Lung (tissue), 12 donors: Measurements from ENCODE around the gene ARMC2. TPM values are rescaled to one million over a fixed set of nuclear protein-coding genes. Genes with fewer than 3 reads are reported as not detected.

Experiments
- ATAC-seq: fragments of 200-7000 bp; cut with Tn5 transposase; one replicate; pipeline ENCODE4 v1.9.1; 2020; ENCODE audit warnings: moderate number of reproducible peaks; ENCODE audit not compliant: insufficient read depth, low FRiP score
- DNase-seq, 3 donors: peaks; one replicate each; pipeline ENCODE4 v3.0.0-alpha.2; 2013 to 2017
- H3K27ac ChIP-seq, 2 donors: one replicate each; pipeline ENCODE4 v1.5.1; 2013; ENCODE audit warnings: mild to moderate bottlenecking in 2 of 2, moderate library complexity in 2 of 2, control low read depth in 1 of 2, inconsistent platforms in 1 of 2, low read depth in 1 of 2, low read length in 1 of 2
- H3K27me3 ChIP-seq, 3 donors: one replicate each; pipeline ENCODE4 v1.5.1; 2013; ENCODE audit warnings: low read length in 2 of 3; ENCODE audit not compliant: control insufficient read depth in 3 of 3, insufficient read depth in 3 of 3
- H3K36me3 ChIP-seq, 4 donors: one replicate each; pipeline ENCODE4 v1.5.1; 2013; ENCODE audit warnings: low read length in 4 of 4, mild to moderate bottlenecking in 1 of 4, moderate library complexity in 1 of 4; ENCODE audit not compliant: control insufficient read depth in 4 of 4, insufficient read depth in 4 of 4
- H3K4me1 ChIP-seq, 5 donors: one replicate each; pipeline ENCODE4 v1.5.1; 2013; ENCODE audit warnings: low read length in 5 of 5, mild to moderate bottlenecking in 2 of 5, moderate library complexity in 1 of 5; ENCODE audit not compliant: control insufficient read depth in 5 of 5, insufficient read depth in 5 of 5
- H3K4me3 ChIP-seq: one replicate; pipeline ENCODE4 v1.5.1; 2013; ENCODE audit warnings: mild to moderate bottlenecking, control low read depth, moderate library complexity
- H3K9ac ChIP-seq, 2 donors: one replicate each; pipeline ENCODE4 v1.5.1; 2013; ENCODE audit warnings: low read length in 2 of 2, control low read depth in 1 of 2; ENCODE audit not compliant: insufficient read depth in 1 of 2
- H3K9me3 ChIP-seq, 4 donors: one replicate each; pipeline ENCODE4 v1.5.1; 2013; ENCODE audit warnings: low read length in 3 of 4, mild to moderate bottlenecking in 1 of 4, moderate library complexity in 1 of 4; ENCODE audit not compliant: control insufficient read depth in 4 of 4, insufficient read depth in 3 of 4
- WGBS, 2 donors: extraction: QIAGEN DNeasy Blood & Tissue Kit; methylation state at CpG; one replicate each; pipeline ENCODE4 v1.1.7; 2013; 5-methylcytosine and 5-hydroxymethylcytosine counted together
- polyA plus RNA-seq, 2 donors: library from polyadenylated mRNA; stranded (reverse); fragments of 200-250 nt; gene quantifications; one replicate each; pipeline ENCODE4 v1.2.1, GENCODE V29; 2013
- total RNA-seq, 2 donors: library from RNA; depleted of rRNA in 1 of 2; stranded (reverse); fragments of >200 nt in 1 of 2; gene quantifications; one replicate each; pipeline ENCODE4 v1.2.1, GENCODE V29; 2014 to 2021
- TF ChIP-seq, protein P1 (sequence below): IDR thresholded peaks from 2 replicates; pipeline ENCODE4 v1.5.1; 2012; ENCODE audit warnings: mild to moderate bottlenecking; ENCODE audit errors: control extremely low read depth, extremely low read depth
- donor health status: control.
- donor health status: control.
- donor health status: Bipolar disorder and iron deficiency.
- donor health status: healthy.
- donor health status: DM: yes; HTN: yes; CAD: no.

The ARMC2 gene
- total and polyA plus RNA-seq, 4 donors: 2.9 to 16.5 (median 7.4) TPM

DNA sequence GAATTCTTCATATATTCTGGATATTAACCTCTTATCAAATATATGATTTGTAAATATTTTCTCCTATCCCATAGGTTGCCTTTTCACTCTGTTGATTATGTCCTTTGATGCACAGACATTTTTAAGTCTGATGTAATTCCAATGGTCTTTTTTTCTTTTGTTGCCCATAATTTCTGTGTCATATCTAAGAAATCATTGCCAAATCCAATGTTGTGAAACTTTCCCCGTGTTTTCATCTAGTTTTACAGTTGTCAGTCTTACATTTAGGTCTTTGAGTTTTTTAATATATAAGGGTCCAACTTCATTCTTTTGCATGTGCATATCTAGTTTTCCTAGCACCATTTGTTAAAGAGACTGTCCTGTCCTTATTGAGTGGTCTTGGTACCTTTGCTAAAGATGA is 134.9 kb downstream of the ARMC2 start:
- ATAC-seq: no peak
- no peak overlapping the region for H3K27ac ChIP-seq
- peaks cover 0 to 7% (median 0%) of the 10 kb centered on the region in 5 donors for H3K4me1 ChIP-seq
- H3K4me3 ChIP-seq: no peak overlapping the region
- H3K9me3 ChIP-seq: peaks cover 0 to 6% (median 0%) of the 10 kb centered on the region in 4 donors
- no peak for DNase-seq
- whole genome bisulfite sequencing, 2 donors: 27 to 66% methylated on average over 1 of the region's 1 CpG
- H3K36me3 ChIP-seq: peaks cover 5 to 12% (median 7%) of the 10 kb centered on the region in 4 donors
- TF ChIP-seq, protein P1, sequence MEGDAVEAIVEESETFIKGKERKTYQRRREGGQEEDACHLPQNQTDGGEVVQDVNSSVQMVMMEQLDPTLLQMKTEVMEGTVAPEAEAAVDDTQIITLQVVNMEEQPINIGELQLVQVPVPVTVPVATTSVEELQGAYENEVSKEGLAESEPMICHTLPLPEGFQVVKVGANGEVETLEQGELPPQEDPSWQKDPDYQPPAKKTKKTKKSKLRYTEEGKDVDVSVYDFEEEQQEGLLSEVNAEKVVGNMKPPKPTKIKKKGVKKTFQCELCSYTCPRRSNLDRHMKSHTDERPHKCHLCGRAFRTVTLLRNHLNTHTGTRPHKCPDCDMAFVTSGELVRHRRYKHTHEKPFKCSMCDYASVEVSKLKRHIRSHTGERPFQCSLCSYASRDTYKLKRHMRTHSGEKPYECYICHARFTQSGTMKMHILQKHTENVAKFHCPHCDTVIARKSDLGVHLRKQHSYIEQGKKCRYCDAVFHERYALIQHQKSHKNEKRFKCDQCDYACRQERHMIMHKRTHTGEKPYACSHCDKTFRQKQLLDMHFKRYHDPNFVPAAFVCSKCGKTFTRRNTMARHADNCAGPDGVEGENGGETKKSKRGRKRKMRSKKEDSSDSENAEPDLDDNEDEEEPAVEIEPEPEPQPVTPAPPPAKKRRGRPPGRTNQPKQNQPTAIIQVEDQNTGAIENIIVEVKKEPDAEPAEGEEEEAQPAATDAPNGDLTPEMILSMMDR: no peak
- no peaks in the 10 kb centered on the region for H3K27me3 ChIP-seq
- no peak overlapping the region for H3K9ac ChIP-seq

GRCh38 chr6:108985301-108985700 is 137.1 kb downstream of the ARMC2 start:
- Histone ChIP-seq H3K4me1 (peaks cover 0 to 8% (median 0%) of the 10 kb centered on the region in 5 donors), H3K27me3 (no peaks in the 10 kb centered on the region), H3K9me3 (no peaks in the 10 kb centered on the region), H3K4me3 (no peak overlapping the region), H3K36me3 (peaks cover 13 to 27% (median 17%) of the 10 kb centered on the region in 4 donors), H3K9ac (no peak overlapping the region), H3K27ac (no peak overlapping the region)
- ATAC-seq: no peak
- TF ChIP-seq, protein P1: no peak
- no peak for DNase-seq

- H3K36me3 ChIP-seq: peaks cover 20 to 41% (median 30%) of the 10 kb centered on the region in 4 donors
Observed at GRCh38 chr6:108987156-108987555, 138.9 kb downstream of the ARMC2 start.

More at GRCh38 chr6:108987156-108987555, 138.9 kb downstream of the ARMC2 start:
- TF ChIP-seq, protein P1: no peak
- Histone ChIP-seq H3K4me3 (no peak overlapping the region), H3K9me3 (no peaks in the 10 kb centered on the region), H3K27ac (no peak overlapping the region), H3K9ac (no peak overlapping the region), H3K27me3 (no peaks in the 10 kb centered on the region), H3K4me1 (peaks cover 0 to 8% (median 0%) of the 10 kb centered on the region in 5 donors)
- ATAC-seq: no peak
- no peak for DNase-seq
